GDM1 (cell line): ENCODE measurements around the gene LRCH1.

Source experiments
- DNase-seq: peaks from one replicate; lab custom pipeline; 2025; lab: John Stamatoyannopoulos, UW

Gene LRCH1

DNA sequence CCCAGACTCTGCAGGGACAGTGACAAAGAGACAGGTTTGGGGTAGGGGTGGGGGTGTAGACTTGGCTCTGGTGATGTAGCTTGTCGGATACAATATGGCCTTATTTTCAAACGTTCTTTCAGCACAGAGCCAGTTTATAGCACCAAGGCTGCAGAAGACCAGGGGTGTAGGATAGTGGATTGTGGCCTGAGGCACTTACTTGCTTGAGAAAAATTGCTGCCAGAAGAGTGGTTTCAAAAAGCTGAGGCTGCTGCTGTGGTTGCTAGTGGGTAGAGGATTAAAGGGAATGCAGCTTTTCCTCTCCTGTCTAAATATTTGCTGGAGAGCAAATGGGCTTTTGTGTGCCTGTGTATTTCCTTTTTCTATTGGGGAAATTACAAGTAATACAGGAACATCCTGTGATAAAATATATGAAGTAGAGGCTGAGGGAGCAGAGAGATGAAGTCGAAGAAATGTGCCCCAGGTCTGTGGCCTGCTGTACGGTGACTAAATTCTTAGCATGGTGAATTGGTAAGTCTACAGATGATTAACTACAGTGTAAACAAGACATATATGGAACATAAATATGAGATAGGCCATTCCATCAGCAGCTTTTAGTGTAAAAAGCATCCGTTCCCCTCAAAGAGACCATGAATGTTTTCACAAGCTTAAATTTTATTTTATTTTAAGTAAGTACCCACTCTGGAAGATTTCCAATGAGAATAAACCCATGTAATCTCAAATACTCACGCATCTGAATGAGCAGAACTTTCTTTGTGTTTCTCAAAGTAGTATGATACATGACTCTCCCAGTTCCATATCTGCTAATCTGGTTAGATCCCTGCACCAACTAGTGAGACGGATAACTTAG, 112.9 kb downstream of the LRCH1 start:
- no peak for DNase-seq

GRCh38 chr13:46666727-46667456, 113.9 kb downstream of the LRCH1 start:
- DNase-seq, result no peak

GRCh38 chr13:46667687-46668281, 114.8 kb downstream of the LRCH1 start:
- no peak for DNase-seq

GRCh38 chr13:46668302-46668720, 115.3 kb downstream of the LRCH1 start:
- peak; percentile 92 for DNase-seq

DNA sequence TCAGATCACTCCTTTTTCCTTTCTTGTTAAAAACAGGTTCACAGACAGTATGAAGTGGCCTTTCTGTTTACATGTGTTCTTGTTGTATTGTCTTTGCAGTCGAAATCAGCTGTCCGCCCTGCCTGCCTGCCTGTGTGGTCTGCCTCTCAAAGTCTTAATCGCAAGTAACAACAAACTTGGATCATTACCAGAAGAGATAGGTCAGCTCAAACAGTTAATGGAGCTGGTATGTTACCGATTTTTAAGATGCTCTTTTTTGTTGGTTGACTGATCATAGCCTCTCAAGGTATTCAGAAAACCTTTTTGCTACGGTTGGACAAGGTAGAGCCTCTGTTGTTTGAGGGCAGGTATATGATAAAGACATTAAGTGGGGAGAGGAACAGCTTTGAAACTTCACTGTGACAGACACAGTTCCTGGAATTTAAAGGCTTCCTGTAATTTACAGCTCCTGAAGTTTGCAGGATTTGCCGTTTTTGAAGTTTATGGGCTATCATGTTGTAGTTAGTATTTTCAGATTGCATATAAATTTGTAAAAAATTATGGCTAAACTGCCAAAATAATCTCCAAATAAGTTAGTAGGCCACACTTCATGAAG, 116.1 kb downstream of the LRCH1 start:
- no peak for DNase-seq

DNA sequence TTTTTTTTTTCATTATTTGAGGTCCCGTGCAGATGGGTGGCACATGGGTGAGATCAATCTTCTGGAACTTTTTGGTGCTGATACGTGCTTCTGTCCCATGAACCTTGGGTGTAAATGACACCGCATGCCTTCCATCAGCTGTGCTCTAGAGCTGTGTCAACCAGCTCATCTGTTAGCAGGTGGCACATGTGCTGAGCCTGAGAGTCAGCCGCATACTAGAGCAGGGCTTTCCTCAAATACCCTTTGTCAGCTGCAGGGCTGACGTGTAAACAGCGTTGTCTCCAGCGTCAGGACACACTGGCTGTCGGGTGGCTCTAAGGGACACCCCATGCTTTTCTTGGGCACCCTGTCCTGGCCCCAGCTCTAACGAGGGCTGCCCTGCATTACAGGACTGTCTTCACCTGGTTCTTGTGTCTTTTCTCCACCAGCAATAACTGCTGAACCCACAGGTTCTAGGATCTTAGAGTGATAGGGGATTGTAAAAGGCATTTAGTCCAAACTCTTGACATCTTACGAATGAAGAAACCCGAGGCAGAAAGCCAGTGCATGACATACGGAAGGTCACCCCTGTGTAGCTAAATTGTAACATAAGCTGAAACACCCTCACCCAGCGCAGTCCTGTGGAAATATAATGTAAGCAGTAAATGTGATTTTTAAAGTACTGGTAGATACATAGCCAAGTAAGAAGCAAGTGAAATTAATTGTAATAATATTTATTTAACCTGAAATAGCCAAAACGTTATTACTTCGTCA, 119.5 kb downstream of the LRCH1 start:
- no peak for DNase-seq

DNA sequence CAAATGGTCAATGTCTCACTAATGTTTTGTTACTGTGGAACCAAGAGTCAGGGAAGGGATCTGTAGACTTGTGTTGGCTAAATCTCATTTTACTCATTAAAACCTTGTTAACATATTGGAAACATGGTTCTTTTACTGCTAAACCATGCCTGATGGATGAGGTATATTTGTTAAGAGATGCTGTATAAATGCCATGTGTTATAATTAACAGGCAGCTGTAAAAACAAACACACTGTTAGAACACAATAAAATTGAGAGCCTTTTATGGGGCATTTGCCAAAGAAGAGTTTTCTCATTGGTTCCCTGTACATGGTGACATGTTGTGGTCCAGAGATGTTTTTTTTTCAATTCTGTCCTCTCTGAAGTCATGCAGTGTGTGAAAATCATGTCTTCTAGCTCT, 122.0 kb downstream of the LRCH1 start:
- no peak for DNase-seq

DNA sequence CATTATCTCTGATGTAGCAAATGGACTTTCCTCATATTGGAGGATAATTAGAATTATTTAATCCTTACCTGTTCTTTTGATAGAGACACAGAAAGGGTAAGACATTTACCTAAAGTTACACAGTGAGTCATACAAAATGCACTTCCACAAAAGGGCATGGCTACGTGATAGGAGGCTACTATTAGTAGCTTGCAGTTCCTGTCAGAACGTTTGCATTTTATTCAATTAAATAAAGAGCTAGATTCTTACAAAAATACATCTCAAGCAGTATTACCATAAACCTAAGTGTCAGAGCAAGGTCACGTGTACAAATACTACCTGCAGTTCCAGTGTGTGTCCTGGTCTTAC, 123.4 kb downstream of the LRCH1 start:
- DNase-seq, result no peak

DNA sequence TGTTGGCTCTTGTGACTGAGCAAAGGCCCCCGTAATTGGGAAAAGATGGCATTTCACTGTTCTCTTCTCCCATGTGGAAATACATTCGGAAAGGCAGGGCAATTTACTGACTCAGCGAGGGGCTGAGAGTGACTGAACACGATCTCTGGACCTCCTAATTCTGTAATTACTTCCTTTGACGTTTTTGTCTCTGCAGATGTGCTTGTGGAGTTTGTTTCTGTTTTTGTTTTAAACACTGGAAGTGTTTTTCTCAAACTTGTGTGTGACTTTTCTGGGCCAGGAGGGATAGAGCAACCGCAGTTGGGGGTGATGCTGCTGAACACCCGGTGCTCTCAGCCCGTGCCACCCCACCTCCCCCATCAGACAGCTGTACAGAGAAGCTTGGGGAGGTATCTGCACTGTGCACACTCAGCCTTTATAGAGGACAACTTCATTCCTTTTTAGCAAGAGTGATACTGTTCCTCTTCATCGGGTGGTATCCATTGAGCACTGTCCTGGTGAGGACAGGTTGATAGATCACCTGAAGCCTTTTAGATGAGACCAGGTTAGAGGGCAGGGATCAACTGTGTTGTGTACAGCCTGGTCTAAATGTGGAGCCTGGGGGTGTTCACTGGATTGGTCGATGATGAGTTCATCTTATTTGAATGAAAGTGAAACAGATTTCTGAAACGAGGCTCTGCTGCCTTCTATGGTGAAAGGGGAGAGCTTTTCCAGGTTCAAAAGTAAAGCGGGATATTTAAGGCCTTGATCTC, 126.6 kb downstream of the LRCH1 start:
- DNase-seq, result no peak

- no peak for DNase-seq
These were observed 129.0 kb downstream of the LRCH1 start for GRCh38 chr13:46682015-46682414.

DNA sequence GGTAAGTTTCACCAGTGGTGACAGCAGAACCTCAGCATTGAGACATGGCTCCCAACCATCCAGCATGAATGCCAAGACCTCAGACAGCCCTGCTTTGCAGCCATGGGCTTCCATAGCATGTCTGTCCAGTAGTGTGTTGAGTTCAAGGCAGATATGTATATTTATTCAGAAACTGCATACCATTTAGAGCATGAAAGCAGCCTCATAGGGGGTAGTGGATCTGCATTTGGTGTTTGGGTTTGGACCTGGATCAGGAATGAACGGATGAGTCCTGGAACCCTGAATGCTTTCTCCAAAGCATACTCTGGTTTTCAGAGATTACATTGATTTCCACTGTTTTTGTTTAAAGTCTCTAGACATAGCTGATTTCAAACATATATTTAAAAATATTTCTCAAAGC, 129.7 kb downstream of the LRCH1 start:
- no peak for DNase-seq

DNA sequence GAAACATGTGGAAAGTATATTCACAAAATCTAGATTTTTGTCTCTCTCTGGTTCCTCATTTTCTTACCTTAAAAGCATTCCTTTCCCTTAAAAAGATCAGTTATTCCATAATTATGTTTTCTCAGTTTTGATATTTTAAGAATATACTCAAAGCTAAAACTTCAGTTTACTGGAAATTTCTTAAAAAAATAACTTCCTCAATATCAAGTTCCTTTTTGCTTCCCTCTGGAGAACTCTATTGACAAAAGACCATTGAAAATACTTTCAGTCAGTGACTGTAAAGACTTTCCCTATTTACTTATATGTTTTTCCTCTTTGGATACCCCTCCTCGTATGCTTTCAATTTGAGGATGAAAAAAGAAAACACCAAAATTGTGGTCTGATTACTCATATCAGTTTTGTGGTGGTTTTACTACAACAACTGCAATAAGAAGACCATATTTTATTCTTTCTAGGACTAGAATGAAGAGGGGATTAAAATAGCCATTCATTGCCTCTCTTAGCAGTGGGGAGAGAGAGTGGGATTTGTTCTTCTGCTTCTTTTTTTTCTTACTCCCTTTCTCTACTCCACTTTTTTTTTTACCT, 130.8 kb downstream of the LRCH1 start:
- DNase-seq, result no peak

- DNase-seq, result no peak
These were observed 131.5 kb downstream of the LRCH1 start for GRCh38 chr13:46684287-46685001.

- no peak for DNase-seq
These were observed 132.2 kb downstream of the LRCH1 start for GRCh38 chr13:46685006-46685730.

DNA sequence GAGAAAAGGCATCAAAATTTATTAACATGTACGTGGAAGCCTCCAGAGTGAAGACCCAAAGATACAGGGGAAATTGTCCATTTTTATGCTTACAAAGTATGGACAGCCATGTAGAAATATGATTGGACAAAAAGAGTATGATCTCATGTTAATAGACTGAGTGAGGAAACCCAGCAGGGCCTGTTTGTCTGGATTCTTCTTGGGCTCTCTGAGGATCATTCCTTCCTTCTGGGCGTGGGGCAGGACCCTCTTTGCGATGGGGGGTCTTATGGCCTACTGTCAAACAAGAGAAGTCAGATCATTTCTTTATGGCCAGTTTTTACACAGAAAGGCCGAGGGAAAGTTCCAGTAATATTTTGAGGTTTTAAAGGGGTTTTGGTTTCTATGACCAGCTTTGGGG, 133.2 kb downstream of the LRCH1 start:
- no peak for DNase-seq

DNA sequence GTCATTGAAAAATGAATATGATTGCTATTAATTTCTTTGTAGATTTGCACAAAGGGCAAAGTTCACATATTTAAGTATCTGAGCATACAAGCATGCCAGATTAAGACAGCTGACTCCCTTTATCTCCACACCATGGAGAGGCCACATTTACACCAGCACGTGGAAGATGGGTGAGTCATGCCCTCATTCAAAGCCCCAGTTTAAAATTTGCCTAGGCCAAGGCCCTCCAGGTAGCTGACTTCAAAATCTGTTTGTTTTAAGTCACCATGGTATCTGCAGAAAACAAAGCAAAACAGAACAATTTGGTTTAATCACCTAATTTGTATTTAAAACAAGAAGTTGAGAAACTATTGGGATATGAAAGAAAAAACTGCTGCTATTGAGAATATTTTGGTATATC, 134.8 kb downstream of the LRCH1 start:
- no peak for DNase-seq

- DNase-seq, result no peak
These were observed 135.3 kb downstream of the LRCH1 start for GRCh38 chr13:46688306-46688705.

DNA sequence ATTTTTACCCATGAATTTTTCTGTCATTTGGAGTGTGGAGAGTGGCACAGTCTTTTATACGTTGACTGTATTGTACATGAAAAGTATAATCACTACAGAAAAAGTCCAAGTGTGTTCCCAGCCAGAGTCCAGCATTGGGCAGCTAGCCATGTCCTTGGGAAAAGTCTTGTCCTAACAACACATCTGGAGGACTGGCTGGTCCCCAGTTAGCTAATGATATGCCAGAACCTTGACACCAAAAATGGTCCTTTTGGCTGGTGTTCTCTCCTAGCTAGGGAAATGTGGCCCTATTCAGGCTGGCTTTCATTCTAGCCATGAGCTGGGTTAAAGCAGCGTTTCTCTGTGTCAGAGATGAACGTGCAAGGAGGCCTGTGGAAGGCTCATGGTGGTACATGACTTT, 145.0 kb downstream of the LRCH1 start:
- DNase-seq, result no peak

- no peak for DNase-seq
These were observed 146.0 kb downstream of the LRCH1 start for GRCh38 chr13:46698910-46699460.
